ENCODE data around the gene GLRX5.
"Not testable (repeated sequence)": the region's sequence is repeated elsewhere in the genome, so short reads cannot be mapped to it uniquely, and the experiment has no call there.

- TF ChIP-seq, protein P1, sequence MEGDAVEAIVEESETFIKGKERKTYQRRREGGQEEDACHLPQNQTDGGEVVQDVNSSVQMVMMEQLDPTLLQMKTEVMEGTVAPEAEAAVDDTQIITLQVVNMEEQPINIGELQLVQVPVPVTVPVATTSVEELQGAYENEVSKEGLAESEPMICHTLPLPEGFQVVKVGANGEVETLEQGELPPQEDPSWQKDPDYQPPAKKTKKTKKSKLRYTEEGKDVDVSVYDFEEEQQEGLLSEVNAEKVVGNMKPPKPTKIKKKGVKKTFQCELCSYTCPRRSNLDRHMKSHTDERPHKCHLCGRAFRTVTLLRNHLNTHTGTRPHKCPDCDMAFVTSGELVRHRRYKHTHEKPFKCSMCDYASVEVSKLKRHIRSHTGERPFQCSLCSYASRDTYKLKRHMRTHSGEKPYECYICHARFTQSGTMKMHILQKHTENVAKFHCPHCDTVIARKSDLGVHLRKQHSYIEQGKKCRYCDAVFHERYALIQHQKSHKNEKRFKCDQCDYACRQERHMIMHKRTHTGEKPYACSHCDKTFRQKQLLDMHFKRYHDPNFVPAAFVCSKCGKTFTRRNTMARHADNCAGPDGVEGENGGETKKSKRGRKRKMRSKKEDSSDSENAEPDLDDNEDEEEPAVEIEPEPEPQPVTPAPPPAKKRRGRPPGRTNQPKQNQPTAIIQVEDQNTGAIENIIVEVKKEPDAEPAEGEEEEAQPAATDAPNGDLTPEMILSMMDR (IDR thresholded peaks at IDR 0.05) = not testable (repeated sequence)
- TF ChIP-seq POLR2A (IDR thresholded peaks at IDR 0.05) = not testable (repeated sequence)
These were observed 56.3 kb downstream of the GLRX5 start for GRCh38 chr14:95591182-95591581.

All from breast epithelium (tissue), 3 donors.